GM21786 (cell line): ENCODE measurements around the gene IGF2BP2.
"Not testable (repeated sequence)": the region's sequence is repeated elsewhere in the genome, so short reads cannot be mapped to it uniquely, and the experiment has no call there.

Source experiments
- ATAC-seq: cut with Tn5 transposase; IDR thresholded peaks from one replicate; pipeline ENCODE4 v1.9.1; 2021; ENCODE audit not compliant: unreplicated experiment

The IGF2BP2 gene

GRCh38 chr3:185716436-185717108 is 108.3 kb downstream of the IGF2BP2 start:
- ATAC-seq: no peak

- no peak for ATAC-seq
Measured at GRCh38 chr3:185715091-185715490, 109.8 kb downstream of the IGF2BP2 start.

- ATAC-seq: no peak
Measured at GRCh38 chr3:185714085-185714484, 110.8 kb downstream of the IGF2BP2 start.

- no peak for ATAC-seq
Measured at GRCh38 chr3:185713015-185713414, 111.8 kb downstream of the IGF2BP2 start.

GRCh38 chr3:185712337-185712736 is 112.5 kb downstream of the IGF2BP2 start:
- ATAC-seq: no peak

- ATAC-seq: no peak
Measured at GRCh38 chr3:185711255-185711870, 113.5 kb downstream of the IGF2BP2 start.

GRCh38 chr3:185709251-185709955 is 115.4 kb downstream of the IGF2BP2 start:
- no peak for ATAC-seq

- no peak for ATAC-seq
Measured at GRCh38 chr3:185708392-185708791, 116.5 kb downstream of the IGF2BP2 start.

GRCh38 chr3:185705498-185705897 is 119.3 kb downstream of the IGF2BP2 start:
- no peak for ATAC-seq

GRCh38 chr3:185702262-185703225 is 122.3 kb downstream of the IGF2BP2 start:
- no peak for ATAC-seq

- no peak for ATAC-seq
Measured at GRCh38 chr3:185701611-185702261, 123.1 kb downstream of the IGF2BP2 start.

- no peak for ATAC-seq
Measured at GRCh38 chr3:185699927-185700326, 124.9 kb downstream of the IGF2BP2 start.

GRCh38 chr3:185697228-185697627 is 127.6 kb downstream of the IGF2BP2 start:
- ATAC-seq: not testable (repeated sequence)

- no peak for ATAC-seq
Measured at GRCh38 chr3:185696039-185696438, 128.8 kb downstream of the IGF2BP2 start.

- no peak for ATAC-seq
Measured at GRCh38 chr3:185693985-185694653, 130.7 kb downstream of the IGF2BP2 start.

GRCh38 chr3:185691622-185692021 is 133.2 kb downstream of the IGF2BP2 start:
- ATAC-seq: no peak

GRCh38 chr3:185687271-185687878 is 137.5 kb downstream of the IGF2BP2 start:
- no peak for ATAC-seq

GRCh38 chr3:185685231-185686035 is 139.4 kb downstream of the IGF2BP2 start:
- no peak for ATAC-seq

- no peak for ATAC-seq
Measured at GRCh38 chr3:185680231-185680630, 144.6 kb downstream of the IGF2BP2 start.
